Activated B cell treated with CpG ODN at 0.5 μM for 24 hours (primary cell): ENCODE measurements around the gene EYA3. TPM values are rescaled to one million over a fixed set of nuclear protein-coding genes. Genes with fewer than 3 reads are reported as not detected.
A peak's percentile ranks its signal among the peaks of the same experiment; 100 is the strongest.

ENCODE experiments used
- ATAC-seq: fragments of 200-7000 bp; cut with Tn5 transposase; one replicate; pipeline ENCODE4 v1.10.0; 2021; ENCODE audit warnings: low read depth, mild to moderate bottlenecking, moderate library complexity
- CTCF ChIA-PET: fragments of 350-600 bp; sonication (Branson Sonifier 250); formaldehyde crosslinking; loops from one replicate; lab custom pipeline; 2021; ENCODE audit warnings: antibody characterized with exemption; lab: Charles Lee
- POLR2A ChIA-PET: fragments of 350-600 bp; sonication (Branson Sonifier 250); formaldehyde crosslinking; loops from one replicate; lab custom pipeline; 2021; ENCODE audit warnings: antibody characterized with exemption; lab: Charles Lee
- DNase-seq: peaks from one replicate; pipeline ENCODE4 v3.0.0; 2022
- H3K27ac Mint-ChIP-seq: one replicate; pipeline ENCODE4 v1.8.0; 2020; ENCODE audit warnings: mixed read lengths
- H3K27me3 Mint-ChIP-seq: one replicate; pipeline ENCODE4 v1.8.0; 2021; ENCODE audit warnings: mixed read lengths
- H3K36me3 Mint-ChIP-seq: one replicate; pipeline ENCODE4 v1.8.0; 2021; ENCODE audit warnings: low read depth, mixed read lengths
- H3K4me1 Mint-ChIP-seq: one replicate; pipeline ENCODE4 v1.8.0; 2021; ENCODE audit warnings: mixed read lengths
- H3K4me3 Mint-ChIP-seq: one replicate; pipeline ENCODE4 v1.8.0; 2020; ENCODE audit warnings: mild to moderate bottlenecking, mixed read lengths
- H3K9me3 Mint-ChIP-seq: one replicate; pipeline ENCODE4 v1.8.0; 2020; ENCODE audit warnings: mixed read lengths
- CTCF ChIP-seq: fragments of 200-600 bp; IDR thresholded peaks from one replicate; pipeline ENCODE4 v1.8.0; 2022; ENCODE audit warnings: antibody characterized with exemption, mild to moderate bottlenecking
- intact Hi-C: fragments of 100-400 bp; cut with micrococcal nuclease; formaldehyde crosslinking; loops from one replicate; pipeline ENCODE4 v1.15.1; 2024
- total RNA-seq: library from RNA; stranded (reverse); gene quantifications from 2 replicates; pipeline ENCODE4 v1.2.3, GENCODE V29; 2022

EYA3 gene
- total RNA-seq, 1 donor from 2014 or later: 31.0 TPM

DNA sequence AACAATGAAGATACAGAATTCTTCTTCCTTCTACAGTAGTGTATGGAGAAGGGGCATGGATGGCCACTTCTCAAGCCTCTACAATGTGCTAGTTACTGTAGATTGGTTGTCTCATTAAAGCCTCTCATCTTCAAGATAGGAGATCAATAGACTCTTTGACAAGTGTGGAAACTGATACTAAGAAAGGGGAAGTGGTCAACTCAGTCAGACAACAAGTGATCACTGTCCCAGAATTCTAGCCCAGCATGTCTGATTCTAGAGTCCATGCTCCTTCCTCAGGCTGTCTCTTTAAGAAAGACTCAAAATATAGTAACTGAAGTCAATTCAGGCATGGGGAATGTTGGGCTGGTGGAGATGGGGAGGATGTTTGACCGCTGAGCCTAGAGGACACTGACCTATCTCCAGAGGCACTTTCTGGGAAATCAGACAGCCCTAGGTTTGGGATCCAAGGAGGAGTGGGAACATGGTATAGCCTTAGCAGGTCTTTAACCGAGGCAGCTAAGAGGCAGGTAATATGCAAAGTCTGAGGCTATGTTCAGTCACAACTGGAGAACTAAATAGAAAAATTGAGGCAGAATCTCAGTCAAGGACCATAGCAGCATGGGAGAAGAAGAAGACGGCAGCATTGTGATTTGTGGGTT is 39.3 kb upstream of the EYA3 start:
- DNase-seq (no peak), ATAC-seq (peak; percentile 47)
- Mint-ChIP-seq H3K27me3 (no peaks in the 10 kb centered on the region), H3K9me3 (no peaks in the 10 kb centered on the region), H3K4me3 (no peak overlapping the region), H3K27ac (peak overlapping the region; percentile 69), H3K4me1 (peaks cover 47% of the 10 kb centered on the region), H3K36me3 (no peaks in the 10 kb centered on the region)
- ChIA-PET CTCF (no interaction called here), POLR2A (interaction anchor here (0.5 to 1.6 kb wide), 2 partner anchors 20 to 46 kb away, joined by 3 read pairs; no protein-coding TSS in a partner anchor)
- no peak for TF ChIP-seq CTCF
- intact Hi-C loops: no loop called here

GRCh38 chr1:28126783-28127490 is 38.5 kb upstream of the EYA3 start:
- TF ChIP-seq CTCF: no peak
- Mint-ChIP-seq H3K27me3 (no peaks in the 10 kb centered on the region), H3K4me1 (peaks cover 39% of the 10 kb centered on the region), H3K36me3 (no peaks in the 10 kb centered on the region), H3K4me3 (no peak overlapping the region), H3K9me3 (no peaks in the 10 kb centered on the region), H3K27ac (no peak overlapping the region)
- intact Hi-C loops: no loop called here
- ChIA-PET POLR2A (interaction anchor here (0.6 to 1.6 kb wide), 5 partner anchors 21 to 522 kb away, joined by 3 to 5 read pairs (median 3); no protein-coding TSS in a partner anchor), CTCF (interaction anchor here (0.6 to 1.3 kb wide), 3 partner anchors 36 to 82 kb away, joined by 3 to 5 read pairs (median 4); no protein-coding TSS in a partner anchor)
- DNase-seq (no peak), ATAC-seq (no peak)

- no peak overlapping the region for H3K4me3 Mint-ChIP-seq
- ATAC-seq: no peak
- intact Hi-C loops: no loop called here
These were observed 37.8 kb upstream of the EYA3 start for GRCh38 chr1:28126212-28126611.

GRCh38 chr1:28123461-28123961 is 35.1 kb upstream of the EYA3 start:
- intact Hi-C loops: no loop called here

More at GRCh38 chr1:28126212-28126611, 37.8 kb upstream of the EYA3 start:
- Mint-ChIP-seq H3K27ac (no peak overlapping the region), H3K27me3 (no peaks in the 10 kb centered on the region), H3K9me3 (no peaks in the 10 kb centered on the region), H3K36me3 (no peaks in the 10 kb centered on the region), H3K4me1 (peaks cover 36% of the 10 kb centered on the region)
- ChIA-PET POLR2A (interaction anchor here (0.7 to 0.9 kb wide), 3 partner anchors 46 to 83 kb away, joined by 3 to 4 read pairs (median 3); no protein-coding TSS in a partner anchor), CTCF (interaction anchor here (1.2 to 1.3 kb wide), 2 partner anchors 35 to 83 kb away, joined by 4 to 5 read pairs; no protein-coding TSS in a partner anchor)
- no peak for DNase-seq
- no peak for TF ChIP-seq CTCF

More at GRCh38 chr1:28123461-28123961, 35.1 kb upstream of the EYA3 start:
- no peak for ATAC-seq
- ChIA-PET POLR2A (no interaction called here), CTCF (no interaction called here)
- Mint-ChIP-seq H3K27ac (no peak overlapping the region), H3K27me3 (no peaks in the 10 kb centered on the region), H3K9me3 (no peaks in the 10 kb centered on the region), H3K4me1 (peaks cover 35% of the 10 kb centered on the region), H3K4me3 (no peak overlapping the region), H3K36me3 (no peaks in the 10 kb centered on the region)
- no peak for DNase-seq
- TF ChIP-seq CTCF: no peak
